Endodermal cell (in vitro differentiated cells): ENCODE results near the gene SLC8B1. TPM values are rescaled to one million over a fixed set of nuclear protein-coding genes. Genes with fewer than 3 reads are reported as not detected.

Source experiments
- DNase-seq: peaks from one replicate; pipeline ENCODE4 v3.0.0-alpha.2; 2017
- H3K27ac ChIP-seq: 2 replicates; pipeline ENCODE4 v1.5.1; 2013; ENCODE audit warnings: mild to moderate bottlenecking, low read depth, low read length, moderate library complexity
- H3K27me3 ChIP-seq: 2 replicates; pipeline ENCODE4 v1.6.1; 2013; ENCODE audit warnings: mild to moderate bottlenecking, low read length, moderate library complexity; ENCODE audit not compliant: insufficient read depth, control insufficient read depth, poor library complexity, severe bottlenecking
- H3K36me3 ChIP-seq: 2 replicates; pipeline ENCODE4 v1.7.0; 2013; ENCODE audit warnings: mild to moderate bottlenecking, low read length, moderate library complexity; ENCODE audit not compliant: control insufficient read depth, insufficient read depth
- H3K4me1 ChIP-seq: one replicate; pipeline ENCODE4 v1.7.0; 2013; ENCODE audit warnings: low read length; ENCODE audit not compliant: control insufficient read depth, insufficient read depth
- H3K4me3 ChIP-seq: 2 replicates; pipeline ENCODE4 v1.5.1; 2013; ENCODE audit warnings: mild to moderate bottlenecking, low read length, moderate library complexity
- H3K9ac ChIP-seq: 2 replicates; pipeline ENCODE4 v1.6.1; 2013; ENCODE audit warnings: mild to moderate bottlenecking, low read length, moderate library complexity; ENCODE audit not compliant: poor library complexity, severe bottlenecking; ENCODE audit errors: extremely low read depth
- H3K9me3 ChIP-seq: 2 replicates; pipeline ENCODE4 v1.6.1; 2013; ENCODE audit warnings: mild to moderate bottlenecking, low read length, moderate library complexity; ENCODE audit not compliant: control insufficient read depth
- H3K27ac Mint-ChIP-seq: 2 replicates; pipeline ENCODE4 v1.8.0; 2020; ENCODE audit warnings: mixed read lengths
- H3K27me3 Mint-ChIP-seq: 2 replicates; pipeline ENCODE4 v1.8.0; 2021; ENCODE audit warnings: mild to moderate bottlenecking, mixed read lengths; ENCODE audit not compliant: insufficient read depth
- H3K36me3 Mint-ChIP-seq: 2 replicates; pipeline ENCODE4 v1.8.0; 2020; ENCODE audit warnings: low read depth, mixed read lengths
- H3K4me1 Mint-ChIP-seq: 2 replicates; pipeline ENCODE4 v1.8.0; 2020; ENCODE audit warnings: mixed read lengths
- H3K4me3 Mint-ChIP-seq: 2 replicates; pipeline ENCODE4 v1.8.0; 2020; ENCODE audit warnings: mild to moderate bottlenecking, moderate library complexity, mixed read lengths
- H3K9me3 Mint-ChIP-seq: 2 replicates; pipeline ENCODE4 v1.8.0; 2020; ENCODE audit warnings: mild to moderate bottlenecking, mixed read lengths
- CTCF ChIP-seq: fragments of 200-600 bp; sonication (generic); conservative IDR thresholded peaks from 2 replicates; pipeline ENCODE4 v1.5.0; 2021; ENCODE audit warnings: antibody characterized with exemption, mild to moderate bottlenecking
- WGBS, 2 experiments: methylation state at CpG; one replicate each; pipeline versions ENCODE4 v1.1.5 to v1.1.7; 2013; ENCODE audit warnings: missing lambda C conversion rate in 2 of 2, mixed read lengths in 1 of 2; ENCODE audit not compliant: insufficient coverage in 1 of 2, insufficient read length in 1 of 2; 5-methylcytosine and 5-hydroxymethylcytosine counted together
- total RNA-seq, 2 donors: library from RNA; stranded (reverse); fragmentation: NEBNext Ultra II Directional in 1 of 2; extraction: Animal tissue kit (Norgen Biotek cat#: 25700) in 1 of 2; gene quantifications; 2 replicates in 1 of 2; 3 replicates in 1 of 2; pipeline ENCODE4 v1.2.1, GENCODE V29; 2021

Gene SLC8B1
- total RNA-seq, 2 donors from 2014 or later = 6.9 to 9.1 TPM

DNA sequence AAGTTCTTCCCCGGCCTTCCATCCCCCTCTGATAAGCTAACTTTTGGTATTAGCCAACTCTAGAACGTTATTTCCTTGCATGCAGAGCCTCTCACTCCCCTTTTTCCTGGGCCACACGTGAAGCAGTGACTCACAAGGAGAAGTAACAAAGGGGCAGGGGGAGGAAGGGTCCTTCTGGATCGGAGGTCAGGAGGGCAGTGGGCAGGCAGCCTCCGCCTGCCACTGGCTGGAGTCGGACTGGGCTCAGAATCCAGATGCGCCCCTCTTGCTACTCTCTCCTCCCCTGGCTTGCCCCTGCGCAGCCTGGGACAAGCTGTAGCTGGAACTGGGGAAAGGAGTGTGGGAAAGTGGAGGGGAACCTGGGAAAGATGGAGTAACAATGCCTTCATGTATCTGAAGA lies 58.6 kb downstream of the SLC8B1 start:
- H3K27ac ChIP-seq = peak overlapping the region; percentile 38
- H3K27ac Mint-ChIP-seq = no peak overlapping the region
- H3K27me3 ChIP-seq = no peaks in the 10 kb centered on the region

GRCh38 chr12:113274848-113275247 lies 60.1 kb downstream of the SLC8B1 start:
- TF ChIP-seq CTCF = no peak
- no peak overlapping the region for H3K4me3 ChIP-seq
- Mint-ChIP-seq H3K36me3 (peaks cover 7% of the 10 kb centered on the region), H3K27me3 (no peaks in the 10 kb centered on the region), H3K4me1 (no peaks in the 10 kb centered on the region), H3K4me3 (no peak overlapping the region), H3K9me3 (no peaks in the 10 kb centered on the region), H3K27ac (no peak overlapping the region)
- H3K9me3 ChIP-seq = no peaks in the 10 kb centered on the region
- no peak overlapping the region for H3K9ac ChIP-seq
- no peaks in the 10 kb centered on the region for H3K4me1 ChIP-seq
- no peak for DNase-seq
- no peak overlapping the region for H3K27ac ChIP-seq
- 97 to 100% methylated on average over 1 to 8 of the region's 8 CpGs for WGBS, 2 experiments
- H3K27me3 ChIP-seq = no peaks in the 10 kb centered on the region
- H3K36me3 ChIP-seq = no peaks in the 10 kb centered on the region

More for the DNA sequence above, 58.6 kb downstream of the SLC8B1 start:
- Histone ChIP-seq H3K4me1 (no peaks in the 10 kb centered on the region), H3K9me3 (no peaks in the 10 kb centered on the region), H3K4me3 (no peak overlapping the region), H3K36me3 (no peaks in the 10 kb centered on the region), H3K9ac (no peak overlapping the region)
- no peak for DNase-seq
- Mint-ChIP-seq H3K27me3 (no peaks in the 10 kb centered on the region), H3K9me3 (no peaks in the 10 kb centered on the region), H3K4me1 (no peaks in the 10 kb centered on the region), H3K4me3 (no peak overlapping the region), H3K36me3 (peaks cover 5% of the 10 kb centered on the region)
- WGBS, 2 experiments = 47 to 85% methylated on average over 2 to 8 of the region's 8 CpGs
- no peak for TF ChIP-seq CTCF

DNA sequence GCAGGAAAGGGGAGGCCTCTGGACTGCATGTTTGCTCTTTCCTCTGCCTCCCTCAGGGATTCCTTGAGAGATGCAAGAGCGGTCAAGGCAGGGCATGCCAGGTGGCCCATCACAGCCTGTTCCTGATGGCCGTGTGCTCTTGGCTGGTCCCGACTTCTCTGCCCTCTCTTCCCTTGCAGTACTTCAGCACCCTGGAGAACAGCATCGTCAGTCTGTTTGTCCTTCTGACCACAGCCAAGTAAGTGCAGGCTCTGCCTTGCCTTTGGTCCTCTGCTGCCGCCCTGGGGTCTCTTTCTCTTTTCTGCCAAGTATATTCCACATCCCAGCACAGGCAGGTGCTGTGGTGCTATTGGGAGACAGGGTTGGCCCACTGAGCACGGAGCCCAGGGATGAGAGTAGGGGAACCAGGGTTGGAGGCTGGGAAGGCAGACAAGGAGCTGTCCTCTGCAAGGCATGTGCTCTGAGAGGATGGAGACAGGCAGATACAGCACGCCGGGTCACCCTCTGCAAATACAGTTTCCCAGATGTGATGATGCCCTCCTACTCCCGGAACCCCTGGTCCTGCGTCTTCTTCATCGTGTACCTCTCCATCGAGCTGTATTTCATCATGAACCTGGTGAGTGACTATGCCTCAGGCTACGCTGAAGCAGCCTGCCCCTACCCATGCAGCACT lies 61.7 kb downstream of the SLC8B1 start:
- no peak overlapping the region for H3K27ac ChIP-seq
- WGBS, 2 experiments = 90 to 95% methylated on average over 10 to 13 of the region's 13 CpGs
- H3K9me3 ChIP-seq = no peaks in the 10 kb centered on the region
- no peak overlapping the region for H3K9ac ChIP-seq
- H3K4me3 ChIP-seq = no peak overlapping the region
- H3K36me3 Mint-ChIP-seq = peaks cover 8% of the 10 kb centered on the region
- H3K27ac Mint-ChIP-seq = no peak overlapping the region
- H3K9me3 Mint-ChIP-seq = no peaks in the 10 kb centered on the region
- H3K4me1 Mint-ChIP-seq = no peaks in the 10 kb centered on the region
- no peak overlapping the region for H3K4me3 Mint-ChIP-seq
- H3K36me3 ChIP-seq = no peaks in the 10 kb centered on the region
- H3K4me1 ChIP-seq = no peaks in the 10 kb centered on the region
- peak; percentile 67 for DNase-seq
- no peaks in the 10 kb centered on the region for H3K27me3 Mint-ChIP-seq
- TF ChIP-seq CTCF = peak; percentile 34
- no peaks in the 10 kb centered on the region for H3K27me3 ChIP-seq
